HCT116 (cell line): Measurements from ENCODE around the gene IGFBP1.

Source experiments
- EZH2 ChIP-seq: fragments of 200-600 bp; sonication (generic); IDR thresholded peaks from 2 replicates; pipeline ENCODE4 v1.6.1; 2017; ENCODE audit warnings: antibody characterized with exemption, mixed run types
- EZH2phosphoT487 ChIP-seq: fragments of 200-600 bp; IDR thresholded peaks from 2 replicates; pipeline ENCODE4 v1.6.1; 2018; ENCODE audit warnings: antibody characterized with exemption, borderline replicate concordance
- POLR2A ChIP-seq: IDR thresholded peaks from 2 replicates; pipeline ENCODE4 v1.7.0; 2011; ENCODE audit warnings: borderline replicate concordance; ENCODE audit not compliant: insufficient read depth, insufficient read length; ENCODE audit errors: extremely low read depth
- YY1 ChIP-seq: IDR thresholded peaks from 2 replicates; pipeline ENCODE4 v1.6.1; 2011; ENCODE audit warnings: low read length, low read depth, moderate library complexity, mild to moderate bottlenecking; ENCODE audit not compliant: insufficient replicate concordance; ENCODE audit errors: extremely low read depth
- TF ChIP-seq, protein P1 (sequence below), 3 experiments: fragments of 200-600 bp in 1 of 3; sonication (generic) in 1 of 3; IDR thresholded peaks in 2 of 3; conservative IDR thresholded peaks in 1 of 3; 2 replicates each; pipeline ENCODE4 v1.5.1; 2012 to 2017; ENCODE audit warnings: low read depth in 2 of 3, low read length in 2 of 3, antibody characterized with exemption in 1 of 3, borderline replicate concordance in 1 of 3, control low read depth in 1 of 3, mild to moderate bottlenecking in 1 of 3, mixed read lengths in 1 of 3, mixed run types in 1 of 3, moderate library complexity in 1 of 3; ENCODE audit not compliant: insufficient read depth in 1 of 3

DNA sequence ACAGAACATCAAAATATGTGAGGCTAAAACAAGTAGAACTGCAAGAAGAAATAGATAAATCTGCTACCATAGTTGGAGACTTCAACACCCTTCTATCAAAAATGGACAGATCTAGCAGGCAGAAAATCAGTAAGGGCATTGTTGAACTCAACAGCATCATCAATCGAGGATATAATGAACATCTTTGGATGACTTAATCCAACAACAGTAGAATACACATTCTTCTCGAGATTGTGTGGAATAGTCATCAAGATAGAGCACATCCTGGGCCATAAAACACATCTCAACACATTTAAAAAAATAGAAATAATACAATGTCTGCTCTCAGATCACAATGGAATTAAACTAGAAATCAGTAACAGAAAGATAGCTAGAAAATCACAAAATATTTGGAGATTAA, 9.9 kb downstream of the IGFBP1 start:
- TF ChIP-seq, protein P1, sequence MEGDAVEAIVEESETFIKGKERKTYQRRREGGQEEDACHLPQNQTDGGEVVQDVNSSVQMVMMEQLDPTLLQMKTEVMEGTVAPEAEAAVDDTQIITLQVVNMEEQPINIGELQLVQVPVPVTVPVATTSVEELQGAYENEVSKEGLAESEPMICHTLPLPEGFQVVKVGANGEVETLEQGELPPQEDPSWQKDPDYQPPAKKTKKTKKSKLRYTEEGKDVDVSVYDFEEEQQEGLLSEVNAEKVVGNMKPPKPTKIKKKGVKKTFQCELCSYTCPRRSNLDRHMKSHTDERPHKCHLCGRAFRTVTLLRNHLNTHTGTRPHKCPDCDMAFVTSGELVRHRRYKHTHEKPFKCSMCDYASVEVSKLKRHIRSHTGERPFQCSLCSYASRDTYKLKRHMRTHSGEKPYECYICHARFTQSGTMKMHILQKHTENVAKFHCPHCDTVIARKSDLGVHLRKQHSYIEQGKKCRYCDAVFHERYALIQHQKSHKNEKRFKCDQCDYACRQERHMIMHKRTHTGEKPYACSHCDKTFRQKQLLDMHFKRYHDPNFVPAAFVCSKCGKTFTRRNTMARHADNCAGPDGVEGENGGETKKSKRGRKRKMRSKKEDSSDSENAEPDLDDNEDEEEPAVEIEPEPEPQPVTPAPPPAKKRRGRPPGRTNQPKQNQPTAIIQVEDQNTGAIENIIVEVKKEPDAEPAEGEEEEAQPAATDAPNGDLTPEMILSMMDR (IDR thresholded peaks at IDR 0.05 in 2 of 3, conservative IDR thresholded peaks at IDR 0.05 in 1 of 3; ENCODE audit: borderline replicate concordance in 1 of 3, insufficient read depth in 1 of 3, low read depth in 2 of 3, low read length in 2 of 3): no peak
- TF ChIP-seq EZH2phosphoT487: no peak
- TF ChIP-seq POLR2A: no peak
- TF ChIP-seq YY1: no peak
- TF ChIP-seq EZH2: no peak
